DND-41 (cell line): ENCODE measurements around the gene ARHGAP6.

Experiments
- ATAC-seq: fragments of 200-7000 bp; cut with Tn5 transposase; 3 replicates; pipeline ENCODE4 v1.9.1; 2021; ENCODE audit warnings: low read depth; ENCODE audit not compliant: insufficient read depth
- DNase-seq: peaks from one replicate; pipeline ENCODE4 v3.0.0-alpha.2; 2020
- H2AFZ ChIP-seq: 2 replicates; pipeline ENCODE4 v1.6.0; 2012; ENCODE audit warnings: low read depth, low read length
- H3K27ac ChIP-seq: 2 replicates; pipeline ENCODE4 v1.5.1; 2012; ENCODE audit warnings: low read length, inconsistent platforms
- H3K27me3 ChIP-seq: fragments of 200-600 bp; sonication (generic); 2 replicates; pipeline ENCODE4 v1.6.0; 2012; ENCODE audit warnings: low read length, mild to moderate bottlenecking, inconsistent platforms; ENCODE audit not compliant: insufficient read depth, poor library complexity
- H3K36me3 ChIP-seq: 2 replicates; pipeline ENCODE4 v1.5.1; 2012; ENCODE audit warnings: low read length, inconsistent platforms; ENCODE audit not compliant: insufficient read depth
- H3K4me1 ChIP-seq: 2 replicates; pipeline ENCODE4 v1.5.1; 2012; ENCODE audit warnings: mild to moderate bottlenecking, low read length; ENCODE audit not compliant: insufficient read depth
- H3K4me2 ChIP-seq: 2 replicates; pipeline ENCODE4 v1.6.0; 2012; ENCODE audit warnings: mild to moderate bottlenecking, moderate library complexity, low read length, inconsistent platforms; ENCODE audit not compliant: insufficient read depth
- H3K4me3 ChIP-seq, 2 experiments: fragments of 200-600 bp in 1 of 2; shearing (Covaris generic) in 1 of 2; 2 replicates each; pipeline ENCODE4 v1.5.1; 2012 to 2016; ENCODE audit warnings: inconsistent platforms in 2 of 2, low read length in 2 of 2, mild to moderate bottlenecking in 2 of 2, low read depth in 1 of 2, moderate library complexity in 1 of 2
- H3K79me2 ChIP-seq: 2 replicates; pipeline ENCODE4 v1.6.0; 2012; ENCODE audit warnings: low read length, inconsistent platforms; ENCODE audit not compliant: insufficient read depth
- H3K9ac ChIP-seq: 2 replicates; pipeline ENCODE4 v1.6.0; 2012; ENCODE audit warnings: low read depth, mild to moderate bottlenecking, inconsistent platforms, low read length, moderate library complexity
- H3K9me3 ChIP-seq: 2 replicates; pipeline ENCODE4 v1.5.1; 2012; ENCODE audit warnings: low read length, moderate library complexity, mild to moderate bottlenecking, inconsistent platforms; ENCODE audit not compliant: insufficient read depth, severe bottlenecking
- H4K20me1 ChIP-seq: 2 replicates; pipeline ENCODE4 v1.6.0; 2012; ENCODE audit warnings: low read length; ENCODE audit not compliant: insufficient read depth
- EZH2 ChIP-seq: IDR thresholded peaks from 3 replicates; pipeline ENCODE4 v1.6.1; 2012; ENCODE audit warnings: borderline replicate concordance, low read depth, mild to moderate bottlenecking, moderate library complexity, low read length, inconsistent platforms; ENCODE audit not compliant: severe bottlenecking
- TF ChIP-seq, protein P1 (sequence below): IDR thresholded peaks from 2 replicates; pipeline ENCODE4 v1.5.1; 2012; ENCODE audit warnings: borderline replicate concordance, low read length, moderate library complexity, mild to moderate bottlenecking; ENCODE audit not compliant: poor library complexity, severe bottlenecking; ENCODE audit errors: extremely low read depth

ARHGAP6 gene

DNA sequence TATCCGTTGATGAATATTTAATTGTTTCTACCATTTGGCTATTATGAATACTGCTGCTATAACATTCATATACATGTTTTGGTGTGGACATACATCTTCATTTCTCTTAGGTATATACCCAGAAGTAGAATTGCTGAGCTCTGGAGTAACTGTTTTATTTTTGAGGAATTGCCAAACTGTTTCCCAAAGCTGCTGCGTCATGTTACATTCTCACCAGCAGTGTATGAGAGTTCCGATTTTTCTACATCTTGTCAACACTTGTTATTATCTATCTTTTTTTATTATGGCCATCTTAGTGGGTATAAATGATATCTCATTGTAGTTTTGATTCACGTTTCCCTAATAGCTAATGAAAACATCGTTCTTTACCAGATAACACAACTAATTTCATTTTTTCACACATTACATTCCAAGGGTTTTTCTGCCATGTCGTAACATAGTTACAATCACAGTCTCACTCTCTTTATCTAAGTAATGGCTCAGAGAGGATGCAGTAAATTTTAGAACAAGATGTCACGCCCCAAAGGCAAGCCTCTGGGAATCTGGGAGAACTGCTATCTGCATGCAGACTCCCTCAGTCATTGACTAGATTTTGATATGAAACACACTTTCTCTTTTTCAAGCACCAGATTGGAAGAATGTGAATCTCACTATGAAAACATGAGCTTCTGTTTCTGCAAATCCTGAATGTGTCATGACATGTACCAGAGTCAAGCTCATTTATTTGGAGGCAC, 10.3 kb downstream of the ARHGAP6 start:
- no peaks in the 10 kb centered on the region for H3K27me3 ChIP-seq
- TF ChIP-seq EZH2 = no peak
- TF ChIP-seq, protein P1, sequence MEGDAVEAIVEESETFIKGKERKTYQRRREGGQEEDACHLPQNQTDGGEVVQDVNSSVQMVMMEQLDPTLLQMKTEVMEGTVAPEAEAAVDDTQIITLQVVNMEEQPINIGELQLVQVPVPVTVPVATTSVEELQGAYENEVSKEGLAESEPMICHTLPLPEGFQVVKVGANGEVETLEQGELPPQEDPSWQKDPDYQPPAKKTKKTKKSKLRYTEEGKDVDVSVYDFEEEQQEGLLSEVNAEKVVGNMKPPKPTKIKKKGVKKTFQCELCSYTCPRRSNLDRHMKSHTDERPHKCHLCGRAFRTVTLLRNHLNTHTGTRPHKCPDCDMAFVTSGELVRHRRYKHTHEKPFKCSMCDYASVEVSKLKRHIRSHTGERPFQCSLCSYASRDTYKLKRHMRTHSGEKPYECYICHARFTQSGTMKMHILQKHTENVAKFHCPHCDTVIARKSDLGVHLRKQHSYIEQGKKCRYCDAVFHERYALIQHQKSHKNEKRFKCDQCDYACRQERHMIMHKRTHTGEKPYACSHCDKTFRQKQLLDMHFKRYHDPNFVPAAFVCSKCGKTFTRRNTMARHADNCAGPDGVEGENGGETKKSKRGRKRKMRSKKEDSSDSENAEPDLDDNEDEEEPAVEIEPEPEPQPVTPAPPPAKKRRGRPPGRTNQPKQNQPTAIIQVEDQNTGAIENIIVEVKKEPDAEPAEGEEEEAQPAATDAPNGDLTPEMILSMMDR = no peak

DNA sequence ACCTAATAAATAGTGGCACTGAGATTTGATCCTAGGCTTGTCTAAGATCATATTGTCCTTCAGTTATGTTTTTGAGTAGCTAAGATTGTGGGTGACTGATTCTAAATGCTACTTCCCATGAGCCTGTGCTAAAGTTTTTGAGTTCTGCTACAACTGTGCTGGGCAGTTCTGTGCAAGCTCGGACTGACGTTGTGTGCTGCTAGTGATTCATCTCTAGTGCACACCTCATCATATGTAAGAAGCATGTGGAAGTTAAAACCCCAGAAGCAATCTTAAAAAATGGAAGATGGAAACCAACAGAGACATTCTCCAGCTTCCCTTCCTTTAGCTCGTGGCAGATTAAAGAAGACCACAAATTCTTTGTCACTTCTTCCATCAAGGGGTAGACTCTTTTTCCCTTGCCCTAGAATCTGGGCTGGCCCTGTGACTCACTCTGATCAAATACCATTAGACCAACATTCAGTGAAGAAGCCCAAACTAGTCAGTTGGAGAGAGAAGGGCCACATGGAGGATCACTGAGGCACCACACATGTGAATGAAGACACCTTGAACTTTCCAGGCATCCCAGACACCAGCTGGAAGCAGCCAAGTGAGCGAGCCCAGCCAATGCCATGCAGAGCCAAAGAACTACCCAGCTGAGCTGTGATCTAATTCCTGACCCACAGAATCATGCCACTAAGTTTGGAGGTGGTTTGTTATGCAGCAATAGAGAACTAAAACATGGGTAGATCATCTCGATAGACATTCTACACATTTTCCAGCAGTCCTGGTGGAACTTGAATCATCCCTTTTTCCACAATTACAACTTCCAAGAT, 16.8 kb downstream of the ARHGAP6 start:
- Histone ChIP-seq H3K27me3 (no peaks in the 10 kb centered on the region), H3K9me3 (no peaks in the 10 kb centered on the region), H3K79me2 (no peaks in the 10 kb centered on the region), H4K20me1 (no peaks in the 10 kb centered on the region), H3K9ac (no peak overlapping the region), H3K4me3 (no peak overlapping the region), H2AFZ (no peak overlapping the region), H3K4me1 (no peaks in the 10 kb centered on the region), H3K36me3 (no peaks in the 10 kb centered on the region), H3K4me2 (no peak overlapping the region), H3K27ac (no peak overlapping the region)
- DNase-seq (no peak), ATAC-seq (no peak)
- TF ChIP-seq EZH2 = no peak
- TF ChIP-seq, protein P1 = no peak

More for the DNA sequence above, 10.3 kb downstream of the ARHGAP6 start:
- Histone ChIP-seq H3K4me1 (no peaks in the 10 kb centered on the region), H3K9ac (no peak overlapping the region), H2AFZ (no peak overlapping the region), H3K4me3 (no peak overlapping the region), H4K20me1 (no peaks in the 10 kb centered on the region), H3K4me2 (no peak overlapping the region), H3K79me2 (no peaks in the 10 kb centered on the region), H3K27ac (no peak overlapping the region), H3K36me3 (no peaks in the 10 kb centered on the region), H3K9me3 (no peaks in the 10 kb centered on the region)
- ATAC-seq = no peak
- DNase-seq = no peak

DNA sequence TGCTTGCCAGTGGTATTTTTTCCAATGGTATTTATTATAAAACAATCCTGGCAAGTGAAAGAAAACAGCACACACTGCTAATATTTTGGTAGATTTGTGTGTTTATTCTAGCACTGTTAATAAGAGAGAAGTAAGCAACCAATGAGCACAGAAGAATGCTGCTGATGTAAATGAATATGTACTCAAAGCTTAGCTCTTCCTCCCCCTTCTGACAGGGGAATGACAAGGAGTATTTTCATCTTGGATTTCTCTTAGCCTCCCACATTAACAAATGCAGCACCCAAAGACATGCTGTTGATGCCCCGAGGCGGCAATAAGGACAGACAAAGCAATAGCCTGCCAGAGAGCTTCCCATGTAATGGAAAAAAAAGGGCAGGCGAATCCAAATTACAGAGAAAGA, 18.6 kb downstream of the ARHGAP6 start:
- TF ChIP-seq EZH2 = no peak
- TF ChIP-seq, protein P1 = no peak
- Histone ChIP-seq H3K27ac (no peak overlapping the region), H3K9ac (no peak overlapping the region), H3K4me1 (no peaks in the 10 kb centered on the region), H3K4me2 (no peak overlapping the region), H3K4me3 (no peak overlapping the region), H3K9me3 (no peaks in the 10 kb centered on the region), H3K79me2 (no peaks in the 10 kb centered on the region), H3K36me3 (no peaks in the 10 kb centered on the region), H4K20me1 (no peaks in the 10 kb centered on the region), H2AFZ (no peak overlapping the region), H3K27me3 (no peaks in the 10 kb centered on the region)
- no peak for ATAC-seq
- no peak for DNase-seq
